ENCODE measurements around the gene RNF4.
"Not testable (repeated sequence)": the region's sequence is repeated elsewhere in the genome, so short reads cannot be mapped to it uniquely, and the experiment has no call there.

RNF4 gene

GRCh38 chr4:2545321-2546013, 76.6 kb downstream of the RNF4 start:
- no peak overlapping the region for H2AFZ ChIP-seq (ENCODE audit: low read length)
- H3K4me2 ChIP-seq (ENCODE audit: low read depth, low read length) = no peak overlapping the region
- 0 out of 2 replicates have a peak, but pooled peaks cover 3% of the 10 kb centered on the region for H3K36me3 ChIP-seq (replicated peaks; ENCODE audit: insufficient read depth, low read length)
- H3F3A ChIP-seq (ENCODE audit: insufficient read depth, low read length) = no peaks in the 10 kb centered on the region
- no peak overlapping the region for H3K27ac ChIP-seq (ENCODE audit: low read length)
- H3K4me3 ChIP-seq (ENCODE audit: low read length) = no peak overlapping the region
- no peak for TF ChIP-seq EZH2phosphoT487 (IDR thresholded peaks at IDR 0.05; ENCODE audit: low read length)
- no peak for TF ChIP-seq EZH2 (optimal IDR thresholded peaks at IDR 0.05; ENCODE audit: low read depth, low read length)
- no peak for TF ChIP-seq CTCF (IDR thresholded peaks at IDR 0.05; ENCODE audit: low read length)
- no peak overlapping the region for H3K9ac ChIP-seq (ENCODE audit: low read length)
- H3K4me1 ChIP-seq (ENCODE audit: low read length) = no peaks in the 10 kb centered on the region
- H3K9me3 ChIP-seq (replicated peaks; ENCODE audit: insufficient read depth, low read length) = no peaks in the 10 kb centered on the region
- H3K9me2 ChIP-seq (replicated peaks; ENCODE audit: insufficient read depth, low read length) = no peaks in the 10 kb centered on the region
- DNase-seq = no peak
- H3K27me3 ChIP-seq (replicated peaks; ENCODE audit: insufficient read depth, low read length) = no peaks in the 10 kb centered on the region
- H4K20me1 ChIP-seq (ENCODE audit: insufficient read depth, low read length) = no peaks in the 10 kb centered on the region
- H3K79me2 ChIP-seq (ENCODE audit: low read length) = peaks cover 100% of the 10 kb centered on the region

- H3K9me3 ChIP-seq (replicated peaks; ENCODE audit: insufficient read depth, low read length) = no peaks in the 10 kb centered on the region
- no peak overlapping the region for H3K4me2 ChIP-seq (ENCODE audit: low read depth, low read length)
- H2AFZ ChIP-seq (ENCODE audit: low read length) = no peak overlapping the region
- no peaks in the 10 kb centered on the region for H3K4me1 ChIP-seq (ENCODE audit: low read length)
- H4K20me1 ChIP-seq (ENCODE audit: insufficient read depth, low read length) = no peaks in the 10 kb centered on the region
- H3F3A ChIP-seq (ENCODE audit: insufficient read depth, low read length) = no peaks in the 10 kb centered on the region
- no peaks in the 10 kb centered on the region for H3K9me2 ChIP-seq (replicated peaks; ENCODE audit: insufficient read depth, low read length)
- H3K4me3 ChIP-seq (ENCODE audit: low read length) = no peak overlapping the region
- no peak for TF ChIP-seq EZH2 (optimal IDR thresholded peaks at IDR 0.05; ENCODE audit: low read depth, low read length)
- TF ChIP-seq CTCF (IDR thresholded peaks at IDR 0.05; ENCODE audit: low read length) = no peak
- no peak for TF ChIP-seq EZH2phosphoT487 (IDR thresholded peaks at IDR 0.05; ENCODE audit: low read length)
- no peak overlapping the region for H3K27ac ChIP-seq (ENCODE audit: low read length)
- peaks cover 98% of the 10 kb centered on the region for H3K79me2 ChIP-seq (ENCODE audit: low read length)
- H3K27me3 ChIP-seq (replicated peaks; ENCODE audit: insufficient read depth, low read length) = no peaks in the 10 kb centered on the region
- 0 out of 2 replicates have a peak, but pooled peaks cover 3% of the 10 kb centered on the region for H3K36me3 ChIP-seq (replicated peaks; ENCODE audit: insufficient read depth, low read length)
- no peak overlapping the region for H3K9ac ChIP-seq (ENCODE audit: low read length)
- DNase-seq = no peak
Measured at GRCh38 chr4:2546286-2546823, 77.4 kb downstream of the RNF4 start.

- not testable (repeated sequence) for DNase-seq; H3K27me3 ChIP-seq (replicated peaks; ENCODE audit: insufficient read depth, low read length); H3K4me2 ChIP-seq (ENCODE audit: low read depth, low read length); H3K9me3 ChIP-seq (replicated peaks; ENCODE audit: insufficient read depth, low read length); H3K9me2 ChIP-seq (replicated peaks; ENCODE audit: insufficient read depth, low read length); H3K4me3 ChIP-seq (ENCODE audit: low read length); H2AFZ ChIP-seq (ENCODE audit: low read length); H4K20me1 ChIP-seq (ENCODE audit: insufficient read depth, low read length); H3F3A ChIP-seq (ENCODE audit: insufficient read depth, low read length); H3K9ac ChIP-seq (ENCODE audit: low read length); H3K36me3 ChIP-seq (replicated peaks; ENCODE audit: insufficient read depth, low read length); H3K4me1 ChIP-seq (ENCODE audit: low read length); H3K27ac ChIP-seq (ENCODE audit: low read length)
- H3K79me2 ChIP-seq (ENCODE audit: low read length) = peaks cover 97% of the 10 kb centered on the region
Measured at GRCh38 chr4:2546961-2547691, 78.2 kb downstream of the RNF4 start.
